Lung (tissue), 12 donors: ENCODE results near the gene PPTC7. TPM values are rescaled to one million over a fixed set of nuclear protein-coding genes. Genes with fewer than 3 reads are reported as not detected.
"Not testable (repeated sequence)": the region's sequence is repeated elsewhere in the genome, so short reads cannot be mapped to it uniquely, and the experiment has no call there.

Source experiments
- ATAC-seq: fragments of 200-7000 bp; cut with Tn5 transposase; one replicate; pipeline ENCODE4 v1.9.1; 2020; ENCODE audit warnings: moderate number of reproducible peaks; ENCODE audit not compliant: insufficient read depth, low FRiP score
- DNase-seq, 3 donors: peaks; one replicate each; pipeline ENCODE4 v3.0.0-alpha.2; 2013 to 2017
- H3K27ac ChIP-seq, 2 donors: one replicate each; pipeline ENCODE4 v1.5.1; 2013; ENCODE audit warnings: mild to moderate bottlenecking in 2 of 2, moderate library complexity in 2 of 2, control low read depth in 1 of 2, inconsistent platforms in 1 of 2, low read depth in 1 of 2, low read length in 1 of 2
- H3K27me3 ChIP-seq, 3 donors: one replicate each; pipeline ENCODE4 v1.5.1; 2013; ENCODE audit warnings: low read length in 2 of 3; ENCODE audit not compliant: control insufficient read depth in 3 of 3, insufficient read depth in 3 of 3
- H3K36me3 ChIP-seq, 4 donors: one replicate each; pipeline ENCODE4 v1.5.1; 2013; ENCODE audit warnings: low read length in 4 of 4, mild to moderate bottlenecking in 1 of 4, moderate library complexity in 1 of 4; ENCODE audit not compliant: control insufficient read depth in 4 of 4, insufficient read depth in 4 of 4
- H3K4me1 ChIP-seq, 5 donors: one replicate each; pipeline ENCODE4 v1.5.1; 2013; ENCODE audit warnings: low read length in 5 of 5, mild to moderate bottlenecking in 2 of 5, moderate library complexity in 1 of 5; ENCODE audit not compliant: control insufficient read depth in 5 of 5, insufficient read depth in 5 of 5
- H3K4me3 ChIP-seq: one replicate; pipeline ENCODE4 v1.5.1; 2013; ENCODE audit warnings: mild to moderate bottlenecking, control low read depth, moderate library complexity
- H3K9ac ChIP-seq, 2 donors: one replicate each; pipeline ENCODE4 v1.5.1; 2013; ENCODE audit warnings: low read length in 2 of 2, control low read depth in 1 of 2; ENCODE audit not compliant: insufficient read depth in 1 of 2
- H3K9me3 ChIP-seq, 4 donors: one replicate each; pipeline ENCODE4 v1.5.1; 2013; ENCODE audit warnings: low read length in 3 of 4, mild to moderate bottlenecking in 1 of 4, moderate library complexity in 1 of 4; ENCODE audit not compliant: control insufficient read depth in 4 of 4, insufficient read depth in 3 of 4
- WGBS, 2 donors: extraction: QIAGEN DNeasy Blood & Tissue Kit; methylation state at CpG; one replicate each; pipeline ENCODE4 v1.1.7; 2013; 5-methylcytosine and 5-hydroxymethylcytosine counted together
- polyA plus RNA-seq, 2 donors: library from polyadenylated mRNA; stranded (reverse); fragments of 200-250 nt; gene quantifications; one replicate each; pipeline ENCODE4 v1.2.1, GENCODE V29; 2013
- total RNA-seq, 2 donors: library from RNA; depleted of rRNA in 1 of 2; stranded (reverse); fragments of >200 nt in 1 of 2; gene quantifications; one replicate each; pipeline ENCODE4 v1.2.1, GENCODE V29; 2014 to 2021
- TF ChIP-seq, protein P1 (sequence below): IDR thresholded peaks from 2 replicates; pipeline ENCODE4 v1.5.1; 2012; ENCODE audit warnings: mild to moderate bottlenecking; ENCODE audit errors: control extremely low read depth, extremely low read depth
- donor health status: control.
- donor health status: control.
- donor health status: Bipolar disorder and iron deficiency.
- donor health status: healthy.
- donor health status: DM: yes; HTN: yes; CAD: no.

Gene PPTC7
- total and polyA plus RNA-seq, 4 donors: 7.1 to 23.4 (median 19.3) TPM

DNA sequence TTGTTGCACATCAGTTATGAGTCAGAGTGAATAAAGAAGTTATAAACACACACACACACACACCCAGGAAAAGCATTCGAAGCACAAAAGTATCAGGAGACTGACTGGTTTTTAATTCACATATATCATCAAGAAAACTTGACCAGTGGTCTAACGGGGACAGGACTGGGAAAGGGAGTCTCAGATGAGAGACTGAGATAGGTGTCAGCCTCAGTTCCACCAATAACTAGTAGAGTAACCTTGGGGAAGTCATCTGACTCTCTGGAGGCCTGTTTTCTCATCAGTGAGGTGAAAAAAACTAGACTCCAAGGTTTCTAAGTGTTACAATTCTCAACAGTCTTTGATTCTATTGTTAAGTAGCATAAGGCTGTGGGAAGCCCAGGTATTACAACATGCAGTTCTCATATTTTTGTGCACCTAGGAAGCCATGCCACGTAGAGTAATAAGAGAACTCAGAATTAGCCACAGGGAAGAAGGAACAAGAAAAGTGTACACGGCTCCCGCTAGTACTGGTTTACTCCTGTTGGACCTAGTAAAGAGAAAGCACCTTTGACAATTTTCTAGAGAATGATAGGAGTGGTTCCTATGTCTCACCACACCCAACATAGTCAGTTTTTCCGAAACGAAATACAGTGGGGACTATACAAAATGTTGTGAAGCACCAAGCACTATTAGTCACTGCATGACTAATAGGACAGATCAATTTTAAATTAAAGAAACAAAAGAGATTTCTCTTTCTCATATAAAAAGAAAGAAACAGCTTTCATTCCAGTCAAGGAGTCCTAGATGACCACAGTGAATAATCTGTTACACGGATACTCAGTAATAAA, 5.0 kb downstream of the PPTC7 start:
- Histone ChIP-seq H3K4me3 (no peak overlapping the region), H3K27me3 (no peaks in the 10 kb centered on the region), H3K9ac (no peak overlapping the region), H3K27ac (peak overlapping the region; percentile 61 to 91), H3K36me3 (no peaks in the 10 kb centered on the region), H3K9me3 (no peaks in the 10 kb centered on the region), H3K4me1 (peaks cover 0 to 38% (median 7%) of the 10 kb centered on the region in 5 donors)
- WGBS, 2 donors: 38 to 48% methylated on average over 8 of the region's 8 CpGs
- DNase-seq (peak in 1 of 3 donors; percentile 21), ATAC-seq (no peak)
- TF ChIP-seq, protein P1, sequence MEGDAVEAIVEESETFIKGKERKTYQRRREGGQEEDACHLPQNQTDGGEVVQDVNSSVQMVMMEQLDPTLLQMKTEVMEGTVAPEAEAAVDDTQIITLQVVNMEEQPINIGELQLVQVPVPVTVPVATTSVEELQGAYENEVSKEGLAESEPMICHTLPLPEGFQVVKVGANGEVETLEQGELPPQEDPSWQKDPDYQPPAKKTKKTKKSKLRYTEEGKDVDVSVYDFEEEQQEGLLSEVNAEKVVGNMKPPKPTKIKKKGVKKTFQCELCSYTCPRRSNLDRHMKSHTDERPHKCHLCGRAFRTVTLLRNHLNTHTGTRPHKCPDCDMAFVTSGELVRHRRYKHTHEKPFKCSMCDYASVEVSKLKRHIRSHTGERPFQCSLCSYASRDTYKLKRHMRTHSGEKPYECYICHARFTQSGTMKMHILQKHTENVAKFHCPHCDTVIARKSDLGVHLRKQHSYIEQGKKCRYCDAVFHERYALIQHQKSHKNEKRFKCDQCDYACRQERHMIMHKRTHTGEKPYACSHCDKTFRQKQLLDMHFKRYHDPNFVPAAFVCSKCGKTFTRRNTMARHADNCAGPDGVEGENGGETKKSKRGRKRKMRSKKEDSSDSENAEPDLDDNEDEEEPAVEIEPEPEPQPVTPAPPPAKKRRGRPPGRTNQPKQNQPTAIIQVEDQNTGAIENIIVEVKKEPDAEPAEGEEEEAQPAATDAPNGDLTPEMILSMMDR: no peak

DNA sequence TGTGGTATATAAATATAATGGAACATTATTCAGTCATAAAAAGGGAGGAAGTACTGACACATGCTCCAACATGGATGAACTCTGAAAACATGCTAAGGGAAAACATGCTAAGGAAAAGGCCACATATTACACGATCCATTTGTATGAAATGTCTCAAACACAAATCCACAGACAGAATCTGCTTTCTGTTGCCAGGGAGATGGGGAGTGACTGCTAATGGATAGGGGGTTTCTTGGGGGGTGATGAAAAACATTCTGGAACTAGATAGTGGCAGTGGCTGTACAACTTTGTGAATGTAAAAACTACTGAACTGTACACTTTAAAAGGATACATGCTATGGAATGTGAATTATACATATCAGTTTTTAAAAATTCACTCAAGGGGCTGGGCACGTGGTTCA, 6.6 kb downstream of the PPTC7 start:
- H3K9me3 ChIP-seq: peaks cover 0 to 3% (median 0%) of the 10 kb centered on the region in 4 donors
- no peaks in the 10 kb centered on the region for H3K27me3 ChIP-seq
- no peak for ATAC-seq
- no peak overlapping the region for H3K4me3 ChIP-seq
- H3K27ac ChIP-seq: peak overlapping the region in 1 of 2 donors; percentile 10
- WGBS, 2 donors: 96 to 99% methylated on average over 2 of the region's 2 CpGs
- no peaks in the 10 kb centered on the region for H3K36me3 ChIP-seq
- DNase-seq: no peak
- TF ChIP-seq, protein P1: no peak
- H3K9ac ChIP-seq: no peak overlapping the region
- peaks cover 0 to 36% (median 3%) of the 10 kb centered on the region in 5 donors for H3K4me1 ChIP-seq

DNA sequence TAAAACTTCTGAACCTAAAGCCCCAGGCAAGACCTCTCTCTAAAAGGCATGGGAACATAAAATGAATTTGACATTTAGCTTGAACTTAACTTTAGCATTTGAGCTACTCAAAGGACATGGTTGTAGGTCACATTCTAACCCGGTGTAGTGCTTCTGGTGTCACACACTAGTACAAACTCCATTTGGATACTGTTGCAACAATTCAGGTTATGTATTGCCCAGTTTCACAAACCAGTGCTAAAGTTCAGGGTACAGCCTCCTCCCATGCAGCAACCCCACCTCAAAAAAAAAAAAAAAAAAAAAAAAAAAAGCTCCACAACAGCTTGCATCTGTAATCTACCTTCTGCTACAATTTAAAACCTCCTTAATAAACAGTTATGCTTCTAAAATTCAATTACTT, 7.8 kb downstream of the PPTC7 start:
- H3K9me3 ChIP-seq: peaks cover 0 to 3% (median 0%) of the 10 kb centered on the region in 4 donors
- H3K4me1 ChIP-seq: peaks cover 0 to 28% (median 0%) of the 10 kb centered on the region in 5 donors
- DNase-seq (no peak), ATAC-seq (no peak)
- TF ChIP-seq, protein P1: no peak
- no peaks in the 10 kb centered on the region for H3K27me3 ChIP-seq
- H3K4me3 ChIP-seq: no peak overlapping the region
- no peak overlapping the region for H3K9ac ChIP-seq
- no peaks in the 10 kb centered on the region for H3K36me3 ChIP-seq
- WGBS, 2 donors: 25 to 49% methylated on average over 1 of the region's 1 CpG
- H3K27ac ChIP-seq: peak overlapping the region in 1 of 2 donors; percentile 50

DNA sequence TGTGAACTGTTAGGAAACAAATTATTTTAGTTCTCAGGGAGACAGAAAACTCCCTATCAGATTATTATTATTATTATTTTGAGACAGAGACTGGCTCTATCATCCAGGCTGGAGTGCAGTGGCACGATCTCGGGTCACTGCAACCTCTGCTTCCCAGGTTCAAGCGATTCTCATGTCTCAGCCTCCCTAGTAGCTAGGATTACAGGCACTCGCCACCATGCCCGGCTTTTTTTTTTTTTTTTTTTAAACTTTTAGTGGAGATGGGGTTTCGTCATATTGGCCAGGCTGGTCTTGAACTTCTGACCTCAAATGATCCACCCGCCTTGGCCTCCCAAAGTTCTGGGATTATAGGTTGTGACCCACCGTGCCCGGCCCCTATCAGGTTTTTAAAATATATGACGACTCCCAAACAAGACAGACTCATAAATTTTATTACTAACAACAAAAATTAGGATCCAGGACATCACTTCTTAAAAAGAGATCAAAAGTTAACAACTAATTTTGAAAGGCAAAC, 8.3 kb downstream of the PPTC7 start:
- ATAC-seq: not testable (repeated sequence)
- 92 to 94% methylated on average over 10 of the region's 10 CpGs for WGBS, 2 donors

More for the DNA sequence above, 8.3 kb downstream of the PPTC7 start:
- not testable (repeated sequence) for H3K9ac ChIP-seq, DNase-seq, H3K4me3 ChIP-seq, H3K27me3 ChIP-seq, H3K9me3 ChIP-seq, H3K36me3 ChIP-seq
- peaks cover 0 to 28% (median 0%) of the 10 kb centered on the region in 5 donors for H3K4me1 ChIP-seq
- peak overlapping the region in 1 of 2 donors; percentile 57 for H3K27ac ChIP-seq
